Neural progenitor cell (in vitro differentiated cells): ENCODE measurements around the gene MED13L. TPM values are rescaled to one million over a fixed set of nuclear protein-coding genes. Genes with fewer than 3 reads are reported as not detected.

Experiments used
- DNase-seq: peaks from one replicate; pipeline ENCODE4 v3.0.0-alpha.2; 2016; ENCODE audit warnings: low spot score
- H2AFZ ChIP-seq: fragments of 200-600 bp; sonication (generic); replicated peaks from 2 replicates; pipeline ENCODE4 v1.6.1; 2016; ENCODE audit warnings: antibody characterized with exemption
- H3F3A ChIP-seq: fragments of 200-600 bp; sonication (generic); 2 replicates; pipeline ENCODE4 v1.6.1; 2016; ENCODE audit warnings: antibody characterized with exemption, low read depth
- H3K27ac ChIP-seq: fragments of 200-600 bp; sonication (generic); 2 replicates; pipeline ENCODE4 v1.5.1; 2016; ENCODE audit warnings: mild to moderate bottlenecking
- H3K27me3 ChIP-seq: fragments of 200-600 bp; sonication (generic); 2 replicates; pipeline ENCODE4 v1.6.1; 2016; ENCODE audit warnings: mild to moderate bottlenecking, moderate library complexity
- H3K36me3 ChIP-seq: fragments of 200-600 bp; sonication (generic); 2 replicates; pipeline ENCODE4 v1.5.1; 2016
- H3K4me1 ChIP-seq: fragments of 200-600 bp; sonication (generic); 2 replicates; pipeline ENCODE4 v1.6.1; 2016; ENCODE audit warnings: mixed run types
- H3K4me2 ChIP-seq: fragments of 200-600 bp; sonication (generic); 2 replicates; pipeline ENCODE4 v1.6.1; 2016
- H3K4me3 ChIP-seq: fragments of 200-600 bp; sonication (generic); 2 replicates; pipeline ENCODE4 v1.5.1; 2016
- H3K79me2 ChIP-seq: fragments of 200-600 bp; sonication (generic); 2 replicates; pipeline ENCODE4 v1.6.1; 2016; ENCODE audit warnings: low read depth
- H3K9ac ChIP-seq: fragments of 200-600 bp; sonication (generic); 2 replicates; pipeline ENCODE4 v1.6.1; 2016
- H3K9me3 ChIP-seq: fragments of 200-600 bp; sonication (generic); 2 replicates; pipeline ENCODE4 v1.5.1; 2016; ENCODE audit warnings: low read depth
- H4K20me1 ChIP-seq: fragments of 200-600 bp; sonication (generic); 2 replicates; pipeline ENCODE4 v1.6.1; 2016; ENCODE audit warnings: low read depth
- H3K27ac Mint-ChIP-seq: 3 replicates; pipeline ENCODE4 v1.8.0; 2021; ENCODE audit warnings: mixed read lengths
- H3K27me3 Mint-ChIP-seq: 2 replicates; pipeline ENCODE4 v1.8.0; 2022; ENCODE audit warnings: low read depth, mild to moderate bottlenecking, inconsistent platforms, moderate library complexity, mixed read lengths; ENCODE audit not compliant: insufficient read depth
- H3K36me3 Mint-ChIP-seq: 3 replicates; pipeline ENCODE4 v1.8.0; 2021; ENCODE audit warnings: mixed read lengths
- H3K4me1 Mint-ChIP-seq: 3 replicates; pipeline ENCODE4 v1.8.0; 2021; ENCODE audit warnings: mixed read lengths
- H3K4me3 Mint-ChIP-seq: 3 replicates; pipeline ENCODE4 v1.8.0; 2021; ENCODE audit warnings: mild to moderate bottlenecking, moderate library complexity, mixed read lengths
- H3K9me3 Mint-ChIP-seq: 3 replicates; pipeline ENCODE4 v1.8.0; 2020; ENCODE audit warnings: mixed read lengths
- EZH2 ChIP-seq: fragments of 200-600 bp; sonication (generic); IDR thresholded peaks from 2 replicates; pipeline ENCODE4 v1.6.1; 2017; ENCODE audit warnings: antibody characterized with exemption, mild to moderate bottlenecking, moderate library complexity
- EZH2phosphoT487 ChIP-seq: fragments of 200-600 bp; sonication (generic); IDR thresholded peaks from 2 replicates; pipeline ENCODE4 v1.6.1; 2017; ENCODE audit warnings: antibody characterized with exemption
- total RNA-seq: library from RNA; depleted of rRNA; stranded (reverse); fragments of >200 nt; gene quantifications from 2 replicates; pipeline ENCODE4 v1.2.3, GENCODE V29; 2015; ENCODE audit warnings: low replicate concordance
- TF ChIP-seq, protein P1 (sequence below): fragments of 200-600 bp; sonication (generic); IDR thresholded peaks from 2 replicates; pipeline ENCODE4 v1.5.1; 2017; ENCODE audit warnings: antibody characterized with exemption, mild to moderate bottlenecking

The MED13L gene
- total RNA-seq, 1 donor from 2014 or later, result 149 TPM

GRCh38 chr12:116306968-116307367 lies 29.5 kb upstream of the MED13L start:
- Mint-ChIP-seq H3K4me3 (no peak overlapping the region), H3K36me3 (no peaks in the 10 kb centered on the region), H3K9me3 (peaks cover 16% of the 10 kb centered on the region), H3K27ac (no peak overlapping the region), H3K4me1 (peaks cover 9% of the 10 kb centered on the region), H3K27me3 (peaks cover 3% of the 10 kb centered on the region)
- H4K20me1 ChIP-seq, result no peaks in the 10 kb centered on the region
- TF ChIP-seq EZH2phosphoT487 (no peak), EZH2 (no peak)
- TF ChIP-seq, protein P1, sequence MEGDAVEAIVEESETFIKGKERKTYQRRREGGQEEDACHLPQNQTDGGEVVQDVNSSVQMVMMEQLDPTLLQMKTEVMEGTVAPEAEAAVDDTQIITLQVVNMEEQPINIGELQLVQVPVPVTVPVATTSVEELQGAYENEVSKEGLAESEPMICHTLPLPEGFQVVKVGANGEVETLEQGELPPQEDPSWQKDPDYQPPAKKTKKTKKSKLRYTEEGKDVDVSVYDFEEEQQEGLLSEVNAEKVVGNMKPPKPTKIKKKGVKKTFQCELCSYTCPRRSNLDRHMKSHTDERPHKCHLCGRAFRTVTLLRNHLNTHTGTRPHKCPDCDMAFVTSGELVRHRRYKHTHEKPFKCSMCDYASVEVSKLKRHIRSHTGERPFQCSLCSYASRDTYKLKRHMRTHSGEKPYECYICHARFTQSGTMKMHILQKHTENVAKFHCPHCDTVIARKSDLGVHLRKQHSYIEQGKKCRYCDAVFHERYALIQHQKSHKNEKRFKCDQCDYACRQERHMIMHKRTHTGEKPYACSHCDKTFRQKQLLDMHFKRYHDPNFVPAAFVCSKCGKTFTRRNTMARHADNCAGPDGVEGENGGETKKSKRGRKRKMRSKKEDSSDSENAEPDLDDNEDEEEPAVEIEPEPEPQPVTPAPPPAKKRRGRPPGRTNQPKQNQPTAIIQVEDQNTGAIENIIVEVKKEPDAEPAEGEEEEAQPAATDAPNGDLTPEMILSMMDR, result no peak
- no peak overlapping the region for H3K4me3 ChIP-seq
- H3K9ac ChIP-seq, result no peak overlapping the region
- H3K4me1 ChIP-seq, result peaks cover 13% of the 10 kb centered on the region
- H3K9me3 ChIP-seq, result peaks cover 5% of the 10 kb centered on the region
- no peak overlapping the region for H3K4me2 ChIP-seq
- H2AFZ ChIP-seq, result no peak overlapping the region
- no peaks in the 10 kb centered on the region for H3K79me2 ChIP-seq
- no peak for DNase-seq
- H3K27me3 ChIP-seq, result no peaks in the 10 kb centered on the region
- H3K36me3 ChIP-seq, result peaks cover 5% of the 10 kb centered on the region
- H3K27ac ChIP-seq, result no peak overlapping the region
- peaks cover 11% of the 10 kb centered on the region for H3F3A ChIP-seq

- Histone ChIP-seq H3F3A (peaks cover 14% of the 10 kb centered on the region), H2AFZ (no peak overlapping the region), H3K4me2 (no peak overlapping the region), H4K20me1 (no peaks in the 10 kb centered on the region), H3K27ac (no peak overlapping the region), H3K36me3 (peaks cover 5% of the 10 kb centered on the region), H3K4me3 (no peak overlapping the region), H3K79me2 (no peaks in the 10 kb centered on the region), H3K27me3 (no peaks in the 10 kb centered on the region), H3K4me1 (peaks cover 17% of the 10 kb centered on the region), H3K9me3 (peaks cover 5% of the 10 kb centered on the region), H3K9ac (no peak overlapping the region)
- TF ChIP-seq, protein P1, result no peak
- TF ChIP-seq EZH2 (no peak), EZH2phosphoT487 (no peak)
- H3K4me3 Mint-ChIP-seq, result no peak overlapping the region
- peaks cover 16% of the 10 kb centered on the region for H3K9me3 Mint-ChIP-seq
- peaks cover 14% of the 10 kb centered on the region for H3K4me1 Mint-ChIP-seq
- H3K36me3 Mint-ChIP-seq, result no peaks in the 10 kb centered on the region
- H3K27me3 Mint-ChIP-seq, result peaks cover 3% of the 10 kb centered on the region
- no peak overlapping the region for H3K27ac Mint-ChIP-seq
- DNase-seq, result no peak
Measured at GRCh38 chr12:116306506-116306905, 29.0 kb upstream of the MED13L start.

DNA sequence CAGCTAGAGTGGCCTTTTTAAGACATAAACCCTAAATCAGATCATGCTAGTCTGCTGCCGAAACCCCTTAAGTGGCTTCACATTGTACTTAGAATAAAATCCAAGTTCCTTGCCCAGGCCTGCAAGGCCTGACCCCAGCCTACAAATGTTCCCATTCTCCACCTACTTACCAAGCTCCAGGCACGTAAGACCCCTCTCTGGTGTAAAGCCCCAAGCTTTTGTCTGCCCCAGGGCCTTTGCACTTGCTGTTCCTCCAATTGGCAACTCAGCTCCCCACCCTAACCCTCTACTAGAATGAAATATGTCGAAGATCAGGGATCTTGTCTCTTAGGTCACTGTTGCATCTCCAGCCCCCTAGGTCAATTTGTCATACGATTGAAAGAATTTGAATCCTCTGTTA lies 27.1 kb upstream of the MED13L start:
- H3K9me3 Mint-ChIP-seq, result peaks cover 6% of the 10 kb centered on the region
- TF ChIP-seq EZH2phosphoT487 (no peak), EZH2 (no peak)
- TF ChIP-seq, protein P1, result no peak
- Histone ChIP-seq H3K4me3 (no peak overlapping the region), H2AFZ (no peak overlapping the region), H3K27me3 (no peaks in the 10 kb centered on the region), H3K4me2 (no peak overlapping the region), H3K79me2 (no peaks in the 10 kb centered on the region), H3K9ac (no peak overlapping the region), H4K20me1 (no peaks in the 10 kb centered on the region), H3K27ac (no peak overlapping the region), H3F3A (peaks cover 14% of the 10 kb centered on the region), H3K9me3 (no peaks in the 10 kb centered on the region), H3K36me3 (no peaks in the 10 kb centered on the region), H3K4me1 (peaks cover 20% of the 10 kb centered on the region)
- DNase-seq, result no peak
- H3K36me3 Mint-ChIP-seq, result no peaks in the 10 kb centered on the region
- no peak overlapping the region for H3K27ac Mint-ChIP-seq
- no peak overlapping the region for H3K4me3 Mint-ChIP-seq
- H3K27me3 Mint-ChIP-seq, result peaks cover 3% of the 10 kb centered on the region
- peaks cover 21% of the 10 kb centered on the region for H3K4me1 Mint-ChIP-seq
